HG03354 (cell line): ENCODE results near the gene CSTPP1.

ENCODE experiments used
- ATAC-seq: cut with Tn5 transposase; IDR thresholded peaks from one replicate; pipeline ENCODE4 v1.9.1; 2021; ENCODE audit warnings: mild to moderate bottlenecking; ENCODE audit not compliant: unreplicated experiment, poor library complexity, severe bottlenecking

Gene CSTPP1

DNA sequence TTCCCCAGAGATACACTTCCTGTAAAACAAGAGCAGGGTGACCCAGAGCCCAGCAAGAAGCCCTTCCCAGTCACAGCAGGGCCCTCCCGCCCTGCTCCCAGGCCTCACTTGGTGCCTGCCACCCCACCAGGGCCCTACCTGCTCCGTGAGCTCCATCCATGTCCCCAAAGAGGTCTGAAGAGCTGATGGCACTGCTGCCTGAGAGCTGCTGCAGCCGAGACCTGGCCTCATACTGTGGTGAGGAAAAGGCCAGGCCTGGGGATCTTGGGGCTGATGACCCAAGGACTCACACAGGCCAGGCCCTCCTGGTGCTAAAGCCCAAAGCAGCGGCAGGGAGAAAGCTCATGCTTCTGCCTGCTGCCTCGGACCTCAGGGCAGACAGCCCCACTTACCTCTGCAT lies 229.8 kb downstream of the CSTPP1 start:
- no peak for ATAC-seq

DNA sequence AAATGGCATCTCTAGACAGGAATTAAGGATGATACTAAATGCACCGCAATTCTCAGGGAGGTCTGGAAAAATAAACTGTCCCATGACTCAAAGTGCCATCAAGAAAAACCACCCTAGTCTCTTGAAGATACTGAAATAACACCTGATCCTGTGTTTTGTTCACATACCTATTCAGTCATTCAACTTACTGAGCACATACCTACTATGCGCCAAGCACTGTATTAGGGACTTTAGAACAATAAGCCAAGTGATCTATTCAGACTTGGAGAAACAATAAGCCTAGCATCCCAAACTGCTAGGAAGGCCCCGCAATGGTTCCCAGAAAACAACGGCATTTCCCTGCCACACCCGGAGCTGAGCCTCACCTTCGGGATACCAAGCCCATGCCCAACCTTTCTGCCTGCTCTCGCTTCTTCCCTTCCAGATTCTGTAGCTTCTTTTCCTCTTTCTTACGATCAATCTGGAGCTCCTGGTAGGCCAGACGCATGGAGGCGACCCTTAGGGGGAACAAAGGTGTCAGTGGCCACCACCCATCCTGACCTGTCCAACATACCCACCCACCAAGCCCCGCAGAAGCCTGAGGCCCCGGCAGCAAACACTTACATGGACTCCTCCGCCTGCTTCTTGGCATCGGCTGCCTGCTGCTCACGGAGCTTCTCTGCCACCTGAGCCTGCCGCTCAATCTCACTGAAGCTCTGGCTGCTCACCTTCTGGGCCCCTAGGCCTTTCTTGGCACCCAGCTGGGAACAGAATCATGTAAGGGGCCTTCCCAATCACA lies 234.7 kb downstream of the CSTPP1 start:
- no peak for ATAC-seq

DNA sequence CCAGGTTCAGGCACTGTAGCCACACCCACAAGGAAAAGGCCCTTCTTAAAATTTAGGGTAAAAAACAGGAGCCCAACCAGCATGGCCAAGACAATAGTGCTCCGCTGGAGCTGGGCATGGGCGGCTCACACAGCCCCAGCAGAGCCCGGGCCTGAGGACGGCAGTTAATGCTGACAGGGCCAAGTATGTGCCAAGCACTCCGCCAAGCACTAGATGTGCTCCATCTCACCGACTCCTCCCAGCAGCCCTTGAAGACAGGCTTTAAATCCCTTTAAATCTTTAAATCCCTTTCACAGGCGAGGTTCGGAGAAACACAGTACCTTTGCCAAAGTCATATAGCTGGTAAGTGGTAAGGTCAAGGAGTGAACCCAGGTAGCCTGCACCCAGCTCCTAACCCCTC lies 235.3 kb downstream of the CSTPP1 start:
- no peak for ATAC-seq

GRCh38 chr11:47172740-47173336 lies 236.3 kb downstream of the CSTPP1 start:
- ATAC-seq, result no peak

DNA sequence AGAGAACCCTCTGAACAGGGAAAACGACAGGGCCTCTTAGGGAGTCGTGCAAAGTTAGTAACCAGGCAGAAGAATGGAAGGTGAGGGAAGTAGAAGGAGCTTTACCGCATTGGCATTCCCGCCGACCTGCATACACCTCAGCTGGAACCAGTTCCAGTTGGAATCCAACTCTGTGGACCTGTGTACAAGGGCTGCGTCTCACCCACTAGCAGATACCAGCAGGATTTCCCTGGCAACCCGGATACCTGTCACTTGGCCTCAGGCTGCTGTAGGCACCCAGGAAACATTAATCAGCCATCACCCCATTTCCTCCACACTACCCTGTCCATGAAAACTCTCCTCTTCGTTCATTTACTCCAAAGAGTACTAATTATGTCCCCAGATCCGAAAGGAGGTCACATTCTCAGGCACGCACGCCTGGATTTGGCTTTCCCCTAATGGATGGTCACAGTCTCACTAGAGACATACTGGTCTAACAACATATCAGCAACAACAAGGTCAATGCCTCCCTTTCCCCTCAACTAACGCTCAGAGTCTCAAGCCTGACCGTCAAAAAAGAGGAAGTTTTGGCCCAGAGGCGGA lies 239.3 kb downstream of the CSTPP1 start:
- no peak for ATAC-seq

- ATAC-seq, result peak; percentile 86
Measured at GRCh38 chr11:47176328-47177228, 240.0 kb downstream of the CSTPP1 start, which contains the start of gene ARFGAP2. Gene ARFGAP2, minus strand, starts transcription at chr11:47176879. Its CDS starts 26 bp downstream, at chr11:47176853.

DNA sequence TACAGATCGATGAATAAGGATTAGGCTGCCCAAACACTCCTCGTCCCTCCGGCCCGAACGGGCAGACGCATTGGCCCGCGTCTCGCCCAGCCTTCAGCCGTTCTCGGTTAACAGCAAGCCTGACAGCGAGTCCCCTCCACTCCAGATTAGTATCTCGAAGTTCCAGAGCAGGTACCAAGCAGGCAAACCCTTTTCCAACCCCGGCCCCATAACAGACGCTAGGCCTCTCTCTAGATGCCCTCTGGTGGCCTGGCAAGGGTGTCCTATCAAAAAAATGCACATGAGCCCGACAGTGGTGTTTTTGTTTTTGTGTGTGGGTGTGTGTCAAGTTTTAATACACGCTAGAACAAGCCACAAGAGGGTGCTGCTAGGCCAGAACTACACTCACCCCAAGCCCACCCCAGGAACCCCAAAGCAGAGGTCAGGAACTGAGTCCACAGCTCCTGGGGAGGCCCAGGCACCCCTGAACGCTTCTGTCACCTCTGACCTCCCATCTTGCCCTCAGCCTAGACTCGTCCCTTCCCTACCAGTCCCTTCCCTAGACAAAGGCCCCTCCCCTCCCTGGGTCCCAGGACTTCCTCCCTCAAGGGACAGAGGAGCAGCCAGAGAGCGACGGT lies 240.8 kb downstream of the CSTPP1 start:
- peak; percentile 57 for ATAC-seq

GRCh38 chr11:47177846-47178245 lies 241.3 kb downstream of the CSTPP1 start:
- no peak for ATAC-seq

GRCh38 chr11:47178316-47178715 lies 241.8 kb downstream of the CSTPP1 start:
- no peak for ATAC-seq

GRCh38 chr11:47178737-47179654 lies 242.4 kb downstream of the CSTPP1 start:
- ATAC-seq, result no peak

GRCh38 chr11:47179655-47179991 lies 243.1 kb downstream of the CSTPP1 start:
- peak; percentile 31 for ATAC-seq

GRCh38 chr11:47180006-47180787 lies 243.6 kb downstream of the CSTPP1 start:
- no peak for ATAC-seq

DNA sequence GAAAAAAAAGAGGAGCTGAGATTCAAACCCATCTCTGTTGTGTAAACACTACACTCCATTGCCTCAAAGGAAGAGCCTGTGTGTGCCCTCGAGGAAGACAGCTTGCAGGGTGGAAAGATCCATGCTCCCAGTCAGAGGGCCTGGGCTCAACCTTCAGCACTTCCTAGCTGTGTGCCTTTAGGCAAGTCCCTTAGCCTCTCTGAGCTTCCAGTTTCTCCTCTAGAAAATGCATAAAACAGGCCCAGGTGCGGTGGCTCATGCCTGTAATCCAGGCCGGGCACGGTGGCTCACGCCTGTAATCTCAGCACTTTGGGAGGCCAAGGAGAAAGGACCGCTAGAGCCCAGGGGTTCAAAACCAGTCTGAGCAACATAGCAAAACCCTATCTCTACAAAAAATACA lies 244.7 kb downstream of the CSTPP1 start:
- ATAC-seq, result no peak

- ATAC-seq, result no peak
Measured at GRCh38 chr11:47182380-47182779, 245.8 kb downstream of the CSTPP1 start.

- ATAC-seq, result no peak
Measured at GRCh38 chr11:47183031-47183856, 246.7 kb downstream of the CSTPP1 start.

DNA sequence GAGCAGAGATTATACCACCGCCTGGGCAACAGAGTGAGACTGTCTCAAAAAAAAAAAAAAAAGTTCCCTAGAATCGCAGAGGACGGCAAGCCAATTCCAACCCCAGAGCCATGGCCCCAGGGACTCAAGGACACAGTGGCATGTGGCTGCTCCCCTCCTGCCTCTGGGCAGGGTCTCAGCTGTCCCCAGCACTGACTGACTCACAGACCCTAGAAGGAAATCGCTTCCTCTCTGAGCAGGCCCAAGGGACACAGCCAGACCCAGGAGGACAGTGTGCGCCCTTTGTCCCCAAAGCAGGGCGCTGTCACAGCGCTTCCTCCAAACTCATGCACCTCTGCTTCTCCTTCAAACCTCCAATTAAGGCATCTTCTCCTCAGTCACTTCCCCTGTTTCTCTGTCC lies 247.4 kb downstream of the CSTPP1 start:
- no peak for ATAC-seq

DNA sequence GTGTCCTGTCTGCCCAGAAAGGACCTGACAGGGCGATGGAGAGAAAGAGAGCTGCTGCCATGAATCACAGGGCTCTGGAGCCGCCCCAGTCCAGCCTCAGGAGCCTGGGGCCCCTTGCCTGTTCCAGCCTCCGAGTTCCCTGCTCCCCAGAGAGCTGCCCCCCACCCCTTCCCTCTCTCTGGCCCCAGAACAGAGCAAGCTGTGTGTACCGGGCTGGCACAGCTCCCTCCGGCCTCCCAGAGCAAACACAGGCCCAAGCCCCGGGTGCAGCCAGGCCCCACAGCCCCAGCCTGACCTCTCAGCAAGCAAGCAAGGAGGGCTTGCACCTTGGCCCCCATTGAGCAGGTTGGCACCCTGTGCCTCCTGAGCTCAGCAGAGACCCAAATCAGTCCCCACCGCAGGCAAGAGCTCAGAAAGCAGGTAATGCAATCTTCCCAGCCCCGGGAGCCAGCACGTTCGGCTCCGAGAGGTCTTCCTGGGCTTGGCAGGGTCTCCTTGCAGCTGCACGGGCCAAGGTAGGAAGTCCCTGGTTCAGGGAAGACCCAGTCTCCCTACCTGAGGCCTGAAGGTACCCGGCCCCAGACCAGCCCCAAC lies 248.2 kb downstream of the CSTPP1 start:
- ATAC-seq, result no peak
